Fibroblast of the aortic adventitia (primary cell): Measurements from ENCODE around the gene UNC5CL. TPM values are rescaled to one million over a fixed set of nuclear protein-coding genes. Genes with fewer than 3 reads are reported as not detected.
A peak's percentile ranks its signal among the peaks of the same experiment; 100 is the strongest.
"Not testable (repeated sequence)": the region's sequence is repeated elsewhere in the genome, so short reads cannot be mapped to it uniquely, and the experiment has no call there.

ENCODE experiments used
- DNase-seq: peaks from one replicate; pipeline ENCODE4 v3.0.0-alpha.2; 2010; ENCODE audit warnings: low read depth
- H3K4me3 ChIP-seq: 2 replicates; pipeline ENCODE4 v1.5.1; 2011; ENCODE audit warnings: low read depth, mild to moderate bottlenecking, control low read depth, low read length, moderate library complexity
- CTCF ChIP-seq: IDR thresholded peaks from 2 replicates; pipeline ENCODE4 v1.5.1; 2011; ENCODE audit warnings: mild to moderate bottlenecking, low read length, control low read depth, inconsistent platforms; ENCODE audit not compliant: insufficient read depth
- total RNA-seq: library from RNA; depleted of rRNA; stranded (reverse); fragments of >200 nt; gene quantifications from 2 replicates; pipeline ENCODE4 v1.2.3, GENCODE V29; 2012; ENCODE audit warnings: low replicate concordance

UNC5CL gene
- total RNA-seq, 1 donor = not detected

- TF ChIP-seq CTCF = no peak
- DNase-seq = no peak
- H3K4me3 ChIP-seq = no peak overlapping the region
Measured at GRCh38 chr6:41011673-41012072, 27.3 kb downstream of the UNC5CL start.

GRCh38 chr6:41009669-41010068, 29.4 kb downstream of the UNC5CL start:
- TF ChIP-seq CTCF = no peak
- no peak overlapping the region for H3K4me3 ChIP-seq
- no peak for DNase-seq

- no peak for TF ChIP-seq CTCF
- H3K4me3 ChIP-seq = no peak overlapping the region
- no peak for DNase-seq
Measured at GRCh38 chr6:41008011-41008410, 31.0 kb downstream of the UNC5CL start.

GRCh38 chr6:41006980-41007379, 32.0 kb downstream of the UNC5CL start:
- H3K4me3 ChIP-seq, DNase-seq: not testable (repeated sequence)

- TF ChIP-seq CTCF = peak; percentile 63
- DNase-seq = peak; percentile 68
- not testable (repeated sequence) for H3K4me3 ChIP-seq
Measured at GRCh38 chr6:41006217-41006616, 32.8 kb downstream of the UNC5CL start.

- DNase-seq = no peak
- no peak for TF ChIP-seq CTCF
- no peak overlapping the region for H3K4me3 ChIP-seq
Measured at GRCh38 chr6:41002168-41002567, 36.9 kb downstream of the UNC5CL start.

- TF ChIP-seq CTCF = no peak
- DNase-seq = no peak
- no peak overlapping the region for H3K4me3 ChIP-seq
Measured at GRCh38 chr6:41000248-41000647, 38.8 kb downstream of the UNC5CL start.
